H9 (cell line): Measurements from ENCODE around the gene METTL25B. TPM values are rescaled to one million over a fixed set of nuclear protein-coding genes. Genes with fewer than 3 reads are reported as not detected.

ENCODE experiments used
- DNase-seq: peaks from one replicate; pipeline ENCODE4 v3.0.0-alpha.2; 2017
- H2AFZ ChIP-seq: one replicate; pipeline ENCODE4 v1.6.1; 2013; ENCODE audit warnings: mild to moderate bottlenecking, low read length, control low read depth, moderate library complexity
- H2AK5ac ChIP-seq: 2 replicates; pipeline ENCODE4 v1.6.1; 2013; ENCODE audit warnings: low read length, control low read depth, mixed read lengths; ENCODE audit not compliant: insufficient read length
- H2BK120ac ChIP-seq: one replicate; pipeline ENCODE4 v1.6.1; 2013; ENCODE audit warnings: low read depth, mild to moderate bottlenecking, low read length, control low read depth, inconsistent platforms; ENCODE audit not compliant: poor library complexity, severe bottlenecking
- H2BK12ac ChIP-seq: 2 replicates; pipeline ENCODE4 v1.6.1; 2013; ENCODE audit warnings: low read length, control low read depth, mixed read lengths, low read depth; ENCODE audit not compliant: insufficient read length
- H2BK15ac ChIP-seq: 2 replicates; pipeline ENCODE4 v1.6.1; 2013; ENCODE audit warnings: low read depth, low read length, control low read depth
- H2BK20ac ChIP-seq: one replicate; pipeline ENCODE4 v1.6.1; 2013; ENCODE audit warnings: low read depth, mild to moderate bottlenecking, low read length, control low read depth, inconsistent platforms; ENCODE audit not compliant: poor library complexity, severe bottlenecking
- H2BK5ac ChIP-seq: 2 replicates; pipeline ENCODE4 v1.6.1; 2013; ENCODE audit warnings: low read length, control low read depth, mixed read lengths; ENCODE audit not compliant: insufficient read length
- H3K14ac ChIP-seq: 2 replicates; pipeline ENCODE4 v1.6.1; 2013; ENCODE audit warnings: low read length, control low read depth; ENCODE audit not compliant: insufficient read depth
- H3K18ac ChIP-seq: 2 replicates; pipeline ENCODE4 v1.6.1; 2013; ENCODE audit warnings: low read depth, mild to moderate bottlenecking, mixed read lengths, low read length, control low read depth; ENCODE audit not compliant: insufficient read length
- H3K23ac ChIP-seq: 2 replicates; pipeline ENCODE4 v1.6.1; 2013; ENCODE audit warnings: low read length, control low read depth, mixed read lengths, low read depth; ENCODE audit not compliant: insufficient read length
- H3K23me2 ChIP-seq: 2 replicates; pipeline ENCODE4 v1.6.1; 2013; ENCODE audit warnings: low read depth, mild to moderate bottlenecking, mixed read lengths, low read length, control low read depth; ENCODE audit not compliant: insufficient read length, poor library complexity, severe bottlenecking
- H3K27ac ChIP-seq: 2 replicates; pipeline ENCODE4 v1.5.1; 2013; ENCODE audit warnings: low read length, control low read depth, mixed read lengths, low read depth; ENCODE audit not compliant: insufficient read length
- H3K27me3 ChIP-seq: 2 replicates; pipeline ENCODE4 v1.6.1; 2013; ENCODE audit warnings: low read length, control low read depth, inconsistent platforms; ENCODE audit not compliant: insufficient read depth
- H3K4ac ChIP-seq: 2 replicates; pipeline ENCODE4 v1.6.1; 2013; ENCODE audit warnings: low read depth, mild to moderate bottlenecking, control low read depth, inconsistent platforms, low read length, moderate library complexity
- H3K4me1 ChIP-seq: 2 replicates; pipeline ENCODE4 v1.6.1; 2013; ENCODE audit warnings: low read length, control low read depth, inconsistent platforms; ENCODE audit not compliant: insufficient read depth
- H3K4me2 ChIP-seq: 2 replicates; pipeline ENCODE4 v1.6.1; 2013; ENCODE audit warnings: low read length, control low read depth, mixed read lengths; ENCODE audit not compliant: insufficient read length, insufficient read depth
- H3K56ac ChIP-seq: 2 replicates; pipeline ENCODE4 v1.6.1; 2013; ENCODE audit warnings: low read depth, mild to moderate bottlenecking, mixed read lengths, low read length, control low read depth; ENCODE audit not compliant: insufficient read length
- H3K79me1 ChIP-seq: 2 replicates; pipeline ENCODE4 v1.6.1; 2013; ENCODE audit warnings: low read depth, mild to moderate bottlenecking, moderate library complexity, low read length, control low read depth, inconsistent platforms; ENCODE audit not compliant: insufficient read depth, poor library complexity, severe bottlenecking
- H3K79me2 ChIP-seq: 2 replicates; pipeline ENCODE4 v1.6.1; 2013; ENCODE audit warnings: low read length, control low read depth, inconsistent platforms; ENCODE audit not compliant: insufficient read depth
- H3K9ac ChIP-seq: 2 replicates; pipeline ENCODE4 v1.6.1; 2013; ENCODE audit warnings: low read length, control low read depth, mixed read lengths; ENCODE audit not compliant: insufficient read length; ENCODE audit errors: extremely low read depth
- H3K9me3 ChIP-seq: one replicate; pipeline ENCODE4 v1.6.1; 2013; ENCODE audit warnings: low read depth, low read length, inconsistent platforms; ENCODE audit not compliant: control insufficient read depth
- H3T11ph ChIP-seq: one replicate; pipeline ENCODE4 v1.6.1; 2013; ENCODE audit warnings: mild to moderate bottlenecking, low read length, control low read depth, inconsistent platforms
- H4K20me1 ChIP-seq: one replicate; pipeline ENCODE4 v1.6.1; 2013; ENCODE audit not compliant: control insufficient read depth, insufficient read length, insufficient read depth
- H4K5ac ChIP-seq: 2 replicates; pipeline ENCODE4 v1.6.1; 2013; ENCODE audit warnings: low read depth, mild to moderate bottlenecking, mixed read lengths, low read length, control low read depth; ENCODE audit not compliant: insufficient read length
- H4K8ac ChIP-seq: replicated peaks from 2 replicates; pipeline ENCODE4 v1.6.1; 2013; ENCODE audit warnings: low read length, control low read depth, mixed read lengths, low read depth; ENCODE audit not compliant: insufficient read length
- H4K91ac ChIP-seq: 2 replicates; pipeline ENCODE4 v1.6.1; 2013; ENCODE audit warnings: low read depth, mild to moderate bottlenecking, moderate library complexity, mixed read lengths, low read length, control low read depth; ENCODE audit not compliant: insufficient read length
- H3K27ac Mint-ChIP-seq, 3 experiments: 2 replicates in 2 of 3; 3 replicates in 1 of 3; pipeline ENCODE4 v1.8.0; 2020 to 2021; ENCODE audit warnings: mixed read lengths in 3 of 3, mild to moderate bottlenecking in 1 of 3, moderate library complexity in 1 of 3
- H3K27me3 Mint-ChIP-seq: 2 replicates; pipeline ENCODE4 v1.8.0; 2021; ENCODE audit warnings: low read depth, mild to moderate bottlenecking, moderate library complexity, mixed read lengths
- H3K36me3 Mint-ChIP-seq, 3 experiments: 2 replicates in 2 of 3; 3 replicates in 1 of 3; pipeline ENCODE4 v1.8.0; 2020 to 2021; ENCODE audit warnings: low read depth in 3 of 3, mixed read lengths in 3 of 3; ENCODE audit not compliant: insufficient read depth in 1 of 3
- H3K4me1 Mint-ChIP-seq, 2 experiments: 2 replicates each; pipeline ENCODE4 v1.8.0; 2020; ENCODE audit warnings: mixed read lengths in 2 of 2
- H3K4me3 Mint-ChIP-seq, 2 experiments: 2 replicates in 1 of 2; 3 replicates in 1 of 2; pipeline ENCODE4 v1.8.0; 2020 to 2021; ENCODE audit warnings: mild to moderate bottlenecking in 2 of 2, mixed read lengths in 2 of 2, moderate library complexity in 1 of 2
- H3K9me3 Mint-ChIP-seq, 2 experiments: 2 replicates in 1 of 2; 3 replicates in 1 of 2; pipeline ENCODE4 v1.8.0; 2020; ENCODE audit warnings: mild to moderate bottlenecking in 2 of 2, mixed read lengths in 2 of 2, moderate library complexity in 1 of 2
- CTCF ChIP-seq: fragments of 200-600 bp; sonication (generic); conservative IDR thresholded peaks from 3 replicates; pipeline ENCODE4 v1.8.0; 2021; ENCODE audit warnings: antibody characterized with exemption, mild to moderate bottlenecking
- WGBS: extraction: QIAGEN DNeasy Blood & Tissue Kit; methylation state at CpG from one replicate; pipeline ENCODE4 v1.1.7; 2013; ENCODE audit warnings: missing lambda C conversion rate, low lambda C conversion rate, mixed read lengths; ENCODE audit not compliant: insufficient read length; ENCODE audit errors: extremely low coverage; 5-methylcytosine and 5-hydroxymethylcytosine counted together
- total RNA-seq: library from RNA; stranded (reverse); gene quantifications from 2 replicates; pipeline ENCODE4 v1.2.1, GENCODE V29; 2021

Gene METTL25B
- total RNA-seq, 1 experiment from 2014 or later = 26.2 TPM

- H2BK5ac ChIP-seq = no peak overlapping the region
- H3K27ac ChIP-seq = no peak overlapping the region
- peaks cover 8% of the 10 kb centered on the region for H3K27me3 Mint-ChIP-seq
- H3T11ph ChIP-seq = no peak overlapping the region
- H2BK120ac ChIP-seq = no peak overlapping the region
- H3K27ac Mint-ChIP-seq = peak overlapping the region in 2 of 3 experiments; percentile 40 to 52; a peak in 2 of 7 replicates
- no peaks in the 10 kb centered on the region; the same call in 1 of the 2 replicates for H3K27me3 ChIP-seq
- no peak overlapping the region; the same call in 1 of the 2 replicates for H3K14ac ChIP-seq
- no peaks in the 10 kb centered on the region for H3K79me2 ChIP-seq
- no peaks in the 10 kb centered on the region for H3K9me3 ChIP-seq
- no CpG with 5 or more reads among the region's 11 CpGs for WGBS
- no peaks in the 10 kb centered on the region for H3K79me1 ChIP-seq
- no peak overlapping the region for H3K9ac ChIP-seq
- peaks cover 0 to 3% (median 0%) of the 10 kb centered on the region in 3 experiments; a peak in 2 of 7 replicates for H3K36me3 Mint-ChIP-seq
- peaks cover 25% of the 10 kb centered on the region for H3K23me2 ChIP-seq
- no peak for DNase-seq
- no peak overlapping the region for H3K4ac ChIP-seq
- peak overlapping the region in 1 of 2 experiments; percentile 91; a peak in 2 of 5 replicates for H3K4me3 Mint-ChIP-seq
- no peak overlapping the region for H3K23ac ChIP-seq
- H4K20me1 ChIP-seq = no peaks in the 10 kb centered on the region
- no peak overlapping the region for H2BK20ac ChIP-seq
- no peak overlapping the region for H2AFZ ChIP-seq
- H3K9me3 Mint-ChIP-seq = no peaks in the 10 kb centered on the region
- H3K56ac ChIP-seq = no peak overlapping the region
- peaks cover 11% of the 10 kb centered on the region; the same call in 1 of the 2 replicates for H3K4me1 ChIP-seq
- H2BK12ac ChIP-seq = no peak overlapping the region
- H4K91ac ChIP-seq = no peak overlapping the region
- no peak overlapping the region for H2BK15ac ChIP-seq
- no peak overlapping the region for H4K8ac ChIP-seq
- no peak for TF ChIP-seq CTCF
- no peak overlapping the region for H2AK5ac ChIP-seq
- no peak overlapping the region for H3K18ac ChIP-seq
- peaks cover 63 to 66% of the 10 kb centered on the region in 2 experiments for H3K4me1 Mint-ChIP-seq
- no peak overlapping the region for H3K4me2 ChIP-seq
- H4K5ac ChIP-seq = no peak overlapping the region
Measured at GRCh38 chr1:156709757-156710489, 18.3 kb upstream of the METTL25B start.
